Activated naive CD4-positive, alpha-beta T cell treated with anti-CD3 and anti-CD28 coated beads for 36 hours (primary cell): ENCODE measurements around the gene BOLL. TPM values are rescaled to one million over a fixed set of nuclear protein-coding genes. Genes with fewer than 3 reads are reported as not detected.
"Not testable (repeated sequence)": the region's sequence is repeated elsewhere in the genome, so short reads cannot be mapped to it uniquely, and the experiment has no call there.

Experiments used
- CTCF ChIA-PET: fragments of 350-600 bp; sonication (Branson Sonifier 250); formaldehyde crosslinking; loops from one replicate; lab custom pipeline; 2021; ENCODE audit warnings: antibody characterized with exemption; lab: Charles Lee
- DNase-seq: peaks from one replicate; pipeline ENCODE4 v3.0.0-alpha.2; 2020
- H3K27ac Mint-ChIP-seq: one replicate; pipeline ENCODE4 v1.8.0; 2021; ENCODE audit warnings: mild to moderate bottlenecking, mixed read lengths
- H3K27me3 Mint-ChIP-seq: one replicate; pipeline ENCODE4 v1.8.0; 2021; ENCODE audit warnings: low read depth, mixed read lengths
- H3K36me3 Mint-ChIP-seq: one replicate; pipeline ENCODE4 v1.8.0; 2021; ENCODE audit warnings: low read depth, mixed read lengths
- H3K4me1 Mint-ChIP-seq: one replicate; pipeline ENCODE4 v1.8.0; 2021; ENCODE audit warnings: low read depth, mixed read lengths
- H3K4me3 Mint-ChIP-seq: one replicate; pipeline ENCODE4 v1.8.0; 2021; ENCODE audit warnings: mild to moderate bottlenecking, moderate library complexity, mixed read lengths
- H3K9me3 Mint-ChIP-seq: one replicate; pipeline ENCODE4 v1.8.0; 2021; ENCODE audit warnings: mixed read lengths
- intact Hi-C: fragments of 100-400 bp; cut with micrococcal nuclease; formaldehyde crosslinking; loops from one replicate; pipeline ENCODE4 v1.15.1; 2023
- total RNA-seq, 2 experiments: library from RNA; stranded (reverse); gene quantifications; one replicate each; pipeline ENCODE4 v1.2.3, GENCODE V29; 2021

Gene BOLL
- total RNA-seq, 2 experiments from 2014 or later = 0.12 TPM; not detected in 1

DNA sequence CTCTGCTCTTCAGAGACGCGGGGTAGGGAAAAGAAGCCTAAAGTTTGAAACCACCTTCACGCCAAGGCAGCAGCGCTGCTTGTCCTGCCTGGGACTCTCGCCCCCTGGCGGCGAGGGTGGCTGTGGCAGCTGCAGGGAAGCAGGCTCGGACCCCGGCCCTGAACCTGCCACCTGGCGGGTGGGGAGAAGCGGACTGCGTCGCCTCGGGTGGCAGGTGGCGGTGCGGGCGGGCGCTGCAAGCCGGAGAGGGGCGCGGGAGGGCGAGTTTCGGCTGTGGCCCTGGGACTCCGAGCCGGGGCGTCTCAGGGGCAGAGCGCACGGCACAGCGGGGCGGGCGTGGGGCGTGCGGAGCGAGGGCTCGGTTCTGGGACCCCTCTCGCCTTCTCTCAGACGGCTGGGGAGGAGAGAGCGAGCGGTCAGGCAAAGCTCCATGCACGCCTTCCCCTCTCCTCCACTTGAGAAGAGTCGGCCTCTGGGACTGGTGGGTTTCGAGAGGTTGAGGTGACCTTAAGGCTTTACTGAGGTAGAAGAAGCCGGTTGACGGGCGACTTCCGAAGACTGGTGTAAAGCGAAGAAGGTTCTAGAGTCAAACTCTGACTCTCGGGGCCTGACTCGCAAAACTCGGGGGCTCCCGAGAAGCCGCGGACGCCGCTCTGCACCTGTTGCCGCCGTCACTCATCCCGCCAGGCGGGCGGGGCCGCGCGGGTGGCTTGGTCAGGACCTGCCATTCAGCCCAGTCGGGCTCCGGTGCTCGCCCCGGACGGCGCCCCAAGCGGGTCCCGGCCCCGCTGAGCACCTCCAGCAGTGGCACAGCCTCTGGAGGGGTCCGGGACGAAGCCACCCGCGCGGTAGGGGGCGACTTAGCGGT is 1.1 kb upstream of the BOLL start:
- no peaks in the 10 kb centered on the region for H3K36me3 Mint-ChIP-seq
- H3K4me3 Mint-ChIP-seq = peak overlapping the region; percentile 67
- CTCF ChIA-PET = interaction anchor here (0.8 to 1.6 kb wide), 4 partner anchors 77 to 511 kb away, joined by 3 to 5 read pairs (median 4); no protein-coding TSS in a partner anchor
- H3K27me3 Mint-ChIP-seq = peaks cover 9% of the 10 kb centered on the region
- H3K4me1 Mint-ChIP-seq = peaks cover 2% of the 10 kb centered on the region
- no peaks in the 10 kb centered on the region for H3K9me3 Mint-ChIP-seq
- intact Hi-C loops = loop anchor here (1.0 kb wide), 2 partner anchors 17 to 79 kb away; no protein-coding TSS in a partner anchor
- peak; percentile 70 for DNase-seq
- no peak overlapping the region for H3K27ac Mint-ChIP-seq

DNA sequence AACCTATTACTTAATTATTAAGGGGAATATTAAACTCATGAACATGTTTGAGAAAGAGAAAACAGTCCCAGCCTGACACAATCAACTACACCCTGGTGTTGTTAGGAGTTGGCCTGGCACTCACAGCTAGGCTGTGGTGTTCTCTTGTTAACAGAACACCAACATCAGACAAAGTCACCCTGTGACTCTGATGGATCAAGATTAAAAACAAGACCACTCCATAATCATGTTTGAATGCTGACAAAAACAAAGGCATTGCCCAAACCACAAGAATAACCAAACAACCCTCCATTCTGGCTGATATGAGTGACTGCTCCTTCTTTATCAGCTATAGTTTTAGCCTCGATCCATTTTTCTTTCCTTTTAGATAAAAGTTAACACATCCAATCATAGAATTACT is 3.0 kb downstream of the BOLL start:
- H3K9me3 Mint-ChIP-seq = no peaks in the 10 kb centered on the region
- CTCF ChIA-PET = interaction anchor here (1.0 kb wide), 1 partner anchor 13 kb away, joined by 3 read pairs; no protein-coding TSS in a partner anchor
- intact Hi-C loops = no loop called here
- peaks cover 2% of the 10 kb centered on the region for H3K4me1 Mint-ChIP-seq
- H3K27ac Mint-ChIP-seq = no peak overlapping the region
- no peaks in the 10 kb centered on the region for H3K36me3 Mint-ChIP-seq
- no peak overlapping the region for H3K4me3 Mint-ChIP-seq
- peaks cover 9% of the 10 kb centered on the region for H3K27me3 Mint-ChIP-seq
- DNase-seq = no peak

DNA sequence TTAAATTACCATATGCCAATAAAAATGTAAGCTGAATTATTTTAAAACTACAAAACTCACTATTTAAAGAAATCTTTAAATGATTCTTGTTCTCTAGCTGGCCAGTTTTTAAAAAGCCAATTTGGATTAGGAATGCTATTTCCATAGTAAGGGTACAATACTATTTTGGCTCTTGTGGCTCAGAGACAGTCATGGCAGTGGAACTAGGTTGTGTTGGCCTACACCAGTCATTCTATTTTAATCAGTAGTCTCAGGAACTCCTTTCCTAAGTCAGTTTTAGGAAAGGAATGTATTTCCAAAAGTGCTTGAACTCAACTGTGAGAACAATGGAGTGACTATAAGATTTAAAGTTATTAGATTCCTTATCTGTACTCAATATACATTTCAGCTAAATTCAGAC is 5.9 kb downstream of the BOLL start:
- H3K4me1 Mint-ChIP-seq = no peaks in the 10 kb centered on the region
- H3K27ac Mint-ChIP-seq = no peak overlapping the region
- intact Hi-C loops = loop anchor here (5.0 kb wide), 7 partner anchors 277 to 1482 kb away; partner anchors contain the start of gene HSPE1
- no peak for DNase-seq
- no peak overlapping the region for H3K4me3 Mint-ChIP-seq
- H3K9me3 Mint-ChIP-seq = no peaks in the 10 kb centered on the region
- H3K36me3 Mint-ChIP-seq = no peaks in the 10 kb centered on the region
- CTCF ChIA-PET = interaction anchor here (0.8 to 2.7 kb wide), 13 partner anchors 9 to 665 kb away, joined by 3 to 22 read pairs (median 4); partner anchors contain the start of gene MARS2
- H3K27me3 Mint-ChIP-seq = peaks cover 5% of the 10 kb centered on the region

DNA sequence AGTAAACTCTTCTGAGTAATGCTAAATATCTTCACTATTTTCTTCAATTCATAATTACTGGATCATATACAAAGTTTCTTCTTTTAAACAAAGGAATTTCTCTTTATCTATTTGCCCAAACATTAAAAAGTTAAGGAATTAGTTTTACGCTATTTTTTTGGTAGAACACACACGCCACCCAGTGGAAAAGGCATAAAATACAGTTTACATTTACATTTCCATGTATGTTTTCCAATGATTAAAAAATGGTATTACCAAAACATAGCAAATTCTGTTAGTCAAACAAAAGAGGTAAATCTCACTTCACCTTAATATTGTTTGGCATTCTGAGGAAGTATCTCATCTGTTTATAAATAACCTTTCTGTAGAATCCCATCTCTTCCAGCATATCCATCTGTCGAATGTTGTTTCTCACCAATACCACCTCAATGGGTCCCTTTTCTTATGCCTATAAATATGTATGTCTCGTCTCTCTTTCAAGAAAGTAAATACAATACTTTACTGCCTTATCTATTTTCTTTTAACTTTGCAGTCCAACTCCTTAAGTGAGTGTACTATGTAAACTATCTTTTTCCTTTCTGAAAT is 7.2 kb downstream of the BOLL start:
- CTCF ChIA-PET = interaction anchor here (0.7 to 2.7 kb wide), 14 partner anchors 9 to 1963 kb away, joined by 3 to 22 read pairs (median 4); partner anchors contain the start of gene MARS2

DNA sequence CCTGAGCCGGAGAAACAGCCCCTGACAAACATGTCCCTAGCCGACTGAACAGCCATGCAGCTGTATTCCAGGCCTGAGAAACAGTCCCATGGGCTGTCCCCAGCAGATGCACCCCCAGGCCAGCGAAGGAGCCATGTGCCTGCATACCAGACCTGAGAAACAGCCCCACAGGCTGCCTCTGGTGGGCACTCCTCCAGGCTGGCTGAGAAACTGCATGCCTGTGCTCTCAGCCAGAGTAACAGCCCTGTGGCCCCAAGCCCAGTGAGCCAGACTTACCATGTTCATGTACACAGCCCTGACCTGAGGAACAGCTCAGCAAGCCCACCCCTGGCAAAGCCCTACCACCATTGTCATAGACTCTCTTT is 24.8 kb downstream of the BOLL start:
- Mint-ChIP-seq H3K27ac (no peak overlapping the region), H3K27me3 (no peaks in the 10 kb centered on the region), H3K36me3 (peaks cover 4% of the 10 kb centered on the region), H3K9me3 (peaks cover 13% of the 10 kb centered on the region), H3K4me1 (no peaks in the 10 kb centered on the region), H3K4me3 (no peak overlapping the region)
- CTCF ChIA-PET = no interaction called here
- DNase-seq = no peak
- intact Hi-C loops = no loop called here

More for the DNA sequence above, 7.2 kb downstream of the BOLL start:
- Mint-ChIP-seq H3K27me3 (peaks cover 5% of the 10 kb centered on the region), H3K36me3 (no peaks in the 10 kb centered on the region), H3K4me3 (no peak overlapping the region), H3K4me1 (no peaks in the 10 kb centered on the region), H3K27ac (no peak overlapping the region), H3K9me3 (no peaks in the 10 kb centered on the region)
- intact Hi-C loops = loop anchor here (1.0 to 5.0 kb wide), 9 partner anchors 71 to 1481 kb away; partner anchors contain the start of genes ANKRD44 and HSPE1
- DNase-seq = peak; percentile 52

DNA sequence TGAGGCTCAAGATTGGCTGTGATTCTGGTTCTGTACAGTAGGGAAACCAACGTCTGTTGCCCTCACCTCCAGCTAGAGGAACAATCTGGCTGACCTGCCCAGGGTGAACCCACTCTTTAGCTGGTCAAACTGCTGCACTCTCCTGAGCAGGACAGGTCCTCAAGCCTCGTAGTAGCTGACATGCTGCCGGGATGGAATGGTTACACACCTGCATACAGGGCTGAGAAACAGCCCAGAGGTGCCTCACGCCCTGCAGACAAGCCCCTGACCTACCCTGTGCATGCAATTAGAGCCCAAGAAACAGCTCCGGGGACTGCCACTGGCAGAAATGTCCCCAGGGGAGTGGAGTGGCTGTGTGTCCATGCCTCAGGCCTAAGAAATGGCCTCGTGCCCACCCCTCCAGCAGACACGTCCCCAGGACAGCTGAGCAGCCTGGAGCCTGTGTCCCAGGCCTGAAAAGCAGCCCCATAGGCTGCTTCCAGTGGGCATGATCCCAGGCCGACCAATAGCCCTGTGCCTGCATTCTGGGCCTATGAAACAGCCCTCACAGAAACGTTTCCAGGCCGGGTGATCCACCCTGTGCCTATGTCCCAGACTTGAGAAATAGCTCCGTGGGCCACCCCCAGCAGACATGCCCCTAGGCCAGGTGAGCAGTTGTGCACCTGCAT is 25.4 kb downstream of the BOLL start:
- no peaks in the 10 kb centered on the region for H3K4me1 Mint-ChIP-seq
- CTCF ChIA-PET = no interaction called here
- no peaks in the 10 kb centered on the region for H3K27me3 Mint-ChIP-seq
- peaks cover 4% of the 10 kb centered on the region for H3K36me3 Mint-ChIP-seq
- no peak overlapping the region for H3K27ac Mint-ChIP-seq
- no peak for DNase-seq
- H3K9me3 Mint-ChIP-seq = peaks cover 13% of the 10 kb centered on the region
- intact Hi-C loops = no loop called here
- H3K4me3 Mint-ChIP-seq = no peak overlapping the region

DNA sequence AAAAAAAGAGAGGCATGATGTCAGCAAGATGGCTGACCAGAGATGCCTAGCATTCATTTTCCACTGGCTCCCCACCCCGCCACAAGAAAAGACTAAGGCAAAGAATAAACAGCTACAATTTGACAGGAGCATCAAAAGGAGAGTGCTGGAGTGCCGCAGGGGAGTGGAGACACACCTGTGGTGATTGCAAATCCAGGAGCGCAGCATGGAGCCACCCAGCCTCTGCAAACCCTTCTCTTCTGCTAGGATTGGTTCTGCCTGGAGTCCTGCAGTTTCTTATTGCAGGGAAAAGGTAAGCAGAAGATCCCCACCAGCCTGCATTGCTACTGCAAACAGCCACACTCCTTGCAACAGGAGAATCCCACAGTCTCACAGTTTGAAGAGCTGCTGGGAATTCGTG is 26.1 kb downstream of the BOLL start:
- Mint-ChIP-seq H3K4me3 (no peak overlapping the region), H3K27me3 (no peaks in the 10 kb centered on the region), H3K27ac (no peak overlapping the region), H3K4me1 (no peaks in the 10 kb centered on the region), H3K36me3 (peaks cover 4% of the 10 kb centered on the region), H3K9me3 (peaks cover 13% of the 10 kb centered on the region)
- no peak for DNase-seq
- CTCF ChIA-PET = no interaction called here
- intact Hi-C loops = no loop called here

DNA sequence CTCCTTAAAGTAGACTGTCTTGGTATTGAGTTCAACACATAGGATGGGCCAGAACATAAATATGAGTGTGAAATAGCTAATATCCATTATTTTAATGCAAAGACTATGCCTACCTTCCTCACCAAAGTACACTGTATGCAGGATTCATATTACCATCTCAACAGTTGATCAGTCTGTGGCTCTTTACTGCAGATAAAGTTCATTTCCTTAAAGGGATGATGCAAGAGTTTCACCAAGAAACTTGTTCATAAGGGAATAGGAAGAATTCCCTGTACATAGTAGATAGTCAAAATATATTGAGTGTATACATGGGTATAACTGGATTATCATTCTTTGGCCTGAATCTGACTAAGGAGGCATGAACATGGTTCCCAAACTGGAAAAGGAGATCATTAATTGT is 44.9 kb downstream of the BOLL start:
- no peaks in the 10 kb centered on the region for H3K9me3 Mint-ChIP-seq
- no peak overlapping the region for H3K27ac Mint-ChIP-seq
- no peaks in the 10 kb centered on the region for H3K36me3 Mint-ChIP-seq
- no peak overlapping the region for H3K4me3 Mint-ChIP-seq
- intact Hi-C loops = no loop called here
- CTCF ChIA-PET = no interaction called here
- peaks cover 6% of the 10 kb centered on the region for H3K27me3 Mint-ChIP-seq
- no peaks in the 10 kb centered on the region for H3K4me1 Mint-ChIP-seq
- no peak for DNase-seq

DNA sequence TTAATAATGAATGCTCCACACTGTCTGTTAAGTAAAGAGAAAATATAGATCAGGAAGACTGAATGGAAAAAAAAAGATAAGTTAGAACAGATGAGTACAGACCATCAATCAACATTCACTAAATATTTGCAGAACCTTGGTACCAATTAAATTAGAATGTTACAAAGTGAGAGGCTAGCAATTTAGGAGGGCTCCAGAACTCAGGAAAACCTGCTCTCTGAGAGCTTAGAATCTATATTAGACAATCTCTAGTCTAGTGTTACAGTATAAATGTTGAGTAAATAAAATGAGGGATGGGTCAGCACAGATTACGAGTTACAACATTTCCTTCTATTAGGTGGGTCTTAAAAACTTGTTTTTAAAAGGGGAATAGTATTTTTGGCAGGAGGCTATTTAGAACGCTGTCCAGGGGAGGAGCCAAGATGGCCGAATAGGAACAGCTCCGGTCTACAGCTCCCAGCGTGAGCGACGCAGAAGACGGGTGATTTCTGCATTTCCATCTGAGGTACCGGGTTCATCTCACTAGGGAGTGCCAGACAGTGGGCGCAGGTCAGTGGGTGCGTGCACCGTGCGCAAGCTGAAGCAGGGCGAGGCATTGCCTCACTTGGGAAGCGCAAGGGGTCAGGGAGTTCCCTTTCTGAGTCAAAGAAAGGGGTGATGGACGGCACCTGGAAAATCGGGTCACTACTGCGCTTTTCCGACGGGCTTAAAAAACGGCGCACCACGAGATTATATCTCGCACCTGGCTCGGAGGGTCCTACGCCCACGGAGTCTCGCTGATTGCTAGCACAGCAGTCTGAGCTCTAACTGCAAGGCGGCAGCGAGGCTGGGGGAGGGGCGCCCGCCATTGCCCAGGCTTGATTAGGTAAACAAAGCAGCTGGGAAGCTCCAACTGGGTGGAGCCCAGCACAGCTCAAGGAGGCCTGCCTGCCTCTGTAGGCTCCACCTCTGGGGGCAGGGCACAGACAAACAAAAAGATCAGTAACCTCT is 56.3 kb downstream of the BOLL start:
- H3K4me3 Mint-ChIP-seq, CTCF ChIA-PET, H3K4me1 Mint-ChIP-seq, H3K27me3 Mint-ChIP-seq, H3K27ac Mint-ChIP-seq, H3K9me3 Mint-ChIP-seq, intact Hi-C loops, DNase-seq, H3K36me3 Mint-ChIP-seq: not testable (repeated sequence)

DNA sequence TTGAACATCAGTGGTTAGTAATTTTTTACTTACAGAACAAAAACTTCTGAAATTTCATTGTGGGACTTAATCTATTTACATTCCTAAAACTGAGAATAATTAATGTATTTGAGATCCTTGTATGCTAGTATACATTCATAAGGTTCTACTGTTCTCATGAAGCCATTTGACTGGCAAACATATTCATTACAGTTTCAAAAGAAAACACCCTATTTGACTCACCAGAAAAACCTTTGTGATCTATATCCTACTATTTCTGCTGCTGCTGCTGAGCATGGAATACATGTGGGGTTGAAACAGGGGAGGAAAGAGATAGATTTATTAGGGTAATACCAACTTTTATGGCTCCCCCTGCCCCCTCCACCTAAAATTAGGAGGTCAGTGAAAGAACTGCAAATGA is 58.1 kb downstream of the BOLL start:
- intact Hi-C loops = no loop called here
- Mint-ChIP-seq H3K36me3 (peaks cover 4% of the 10 kb centered on the region), H3K27me3 (no peaks in the 10 kb centered on the region), H3K4me1 (no peaks in the 10 kb centered on the region), H3K4me3 (no peak overlapping the region), H3K27ac (no peak overlapping the region), H3K9me3 (peaks cover 4% of the 10 kb centered on the region)
- CTCF ChIA-PET = interaction anchor here (0.7 kb wide), 1 partner anchor 16 kb away, joined by 3 read pairs; no protein-coding TSS in a partner anchor
- no peak for DNase-seq

DNA sequence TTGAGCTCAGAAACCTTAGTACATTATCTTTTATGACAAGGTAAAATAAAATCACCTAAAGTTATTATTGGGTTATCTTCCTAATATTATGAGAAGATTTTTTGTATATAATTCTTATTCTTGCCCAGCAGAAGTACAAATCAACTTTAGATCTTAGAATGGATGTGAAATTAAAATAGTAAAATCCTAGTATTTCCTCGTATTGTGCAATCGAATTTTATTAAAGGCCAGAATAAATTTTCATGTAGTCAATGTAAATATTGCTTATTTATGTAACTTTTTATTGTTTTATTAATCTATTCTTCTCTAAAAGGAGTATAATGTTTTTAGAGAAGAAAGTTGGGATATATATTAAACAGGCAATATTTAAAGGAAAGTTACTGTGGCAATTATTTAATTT is 67.3 kb downstream of the BOLL start:
- DNase-seq = no peak
- Mint-ChIP-seq H3K27me3 (no peaks in the 10 kb centered on the region), H3K9me3 (no peaks in the 10 kb centered on the region), H3K4me3 (no peak overlapping the region), H3K27ac (no peak overlapping the region), H3K36me3 (peaks cover 10% of the 10 kb centered on the region), H3K4me1 (peaks cover 7% of the 10 kb centered on the region)
- CTCF ChIA-PET = no interaction called here
- intact Hi-C loops = no loop called here
